BJ (cell line): ENCODE data around the gene C9orf72. TPM values are rescaled to one million over a fixed set of nuclear protein-coding genes. Genes with fewer than 3 reads are reported as not detected.
"Not testable (repeated sequence)": the region's sequence is repeated elsewhere in the genome, so short reads cannot be mapped to it uniquely, and the experiment has no call there.

Source experiments
- CTCF ChIA-PET: fragments of 350-600 bp; formaldehyde crosslinking; extraction: SDS; loops from one replicate; lab custom pipeline; 2021; ENCODE audit warnings: antibody characterized with exemption, inconsistent platforms; lab: Yijun Ruan, JAX
- POLR2A ChIA-PET: fragments of 300-600 bp; sonication (Branson Sonifier 250); formaldehyde crosslinking; extraction: SDS; loops from one replicate; lab custom pipeline; 2021; ENCODE audit warnings: antibody characterized with exemption; lab: Charles Lee
- DNase-seq: peaks from one replicate; pipeline ENCODE4 v3.0.0-alpha.2; 2011; ENCODE audit warnings: low read depth
- H3K27me3 ChIP-seq: 2 replicates; pipeline ENCODE4 v1.6.0; 2011; ENCODE audit warnings: low read length; ENCODE audit not compliant: control insufficient read depth, insufficient read depth
- H3K36me3 ChIP-seq: 2 replicates; pipeline ENCODE4 v1.5.1; 2011; ENCODE audit warnings: low read length; ENCODE audit not compliant: control insufficient read depth, insufficient read depth
- H3K4me3 ChIP-seq: 2 replicates; pipeline ENCODE4 v1.5.1; 2011; ENCODE audit warnings: low read depth, mild to moderate bottlenecking, control low read depth, low read length
- polyA plus RNA-seq: library from polyadenylated mRNA; depleted of rRNA; stranded (reverse); fragments of >200 nt; gene quantifications from 2 replicates; pipeline ENCODE4 v1.2.3, GENCODE V29; 2011; rRNA removed
- TF ChIP-seq, protein P1 (sequence below): IDR thresholded peaks from 2 replicates; pipeline ENCODE4 v1.5.1; 2011; ENCODE audit warnings: low read depth, mild to moderate bottlenecking, control low read depth, inconsistent platforms, low read length, moderate library complexity; ENCODE audit not compliant: insufficient read depth

The C9orf72 gene
- polyA plus RNA-seq, 1 experiment, result 1.3 TPM

DNA sequence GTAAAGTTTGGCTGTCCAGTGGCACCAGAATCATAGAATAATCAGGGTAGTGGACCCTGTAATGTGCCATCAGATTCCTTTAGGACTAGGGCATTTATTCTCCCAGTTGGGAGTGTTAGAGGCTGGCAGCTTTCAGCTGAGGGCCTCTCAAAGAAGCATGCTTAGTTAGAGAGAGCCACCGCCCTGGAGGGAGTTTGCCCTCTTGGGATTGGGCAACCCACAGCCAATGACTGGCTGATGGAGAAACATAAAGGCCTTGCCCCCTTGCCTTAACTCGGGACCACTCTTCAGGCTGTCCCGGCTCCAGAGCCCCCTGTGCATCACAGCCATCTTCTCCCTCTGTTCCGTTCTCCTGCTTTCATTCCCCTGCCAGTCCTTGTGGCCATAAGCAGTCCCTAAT is 69.7 kb downstream of the C9orf72 start:
- Histone ChIP-seq H3K4me3 (no peak overlapping the region), H3K27me3 (no peaks in the 10 kb centered on the region), H3K36me3 (no peaks in the 10 kb centered on the region)
- TF ChIP-seq, protein P1, sequence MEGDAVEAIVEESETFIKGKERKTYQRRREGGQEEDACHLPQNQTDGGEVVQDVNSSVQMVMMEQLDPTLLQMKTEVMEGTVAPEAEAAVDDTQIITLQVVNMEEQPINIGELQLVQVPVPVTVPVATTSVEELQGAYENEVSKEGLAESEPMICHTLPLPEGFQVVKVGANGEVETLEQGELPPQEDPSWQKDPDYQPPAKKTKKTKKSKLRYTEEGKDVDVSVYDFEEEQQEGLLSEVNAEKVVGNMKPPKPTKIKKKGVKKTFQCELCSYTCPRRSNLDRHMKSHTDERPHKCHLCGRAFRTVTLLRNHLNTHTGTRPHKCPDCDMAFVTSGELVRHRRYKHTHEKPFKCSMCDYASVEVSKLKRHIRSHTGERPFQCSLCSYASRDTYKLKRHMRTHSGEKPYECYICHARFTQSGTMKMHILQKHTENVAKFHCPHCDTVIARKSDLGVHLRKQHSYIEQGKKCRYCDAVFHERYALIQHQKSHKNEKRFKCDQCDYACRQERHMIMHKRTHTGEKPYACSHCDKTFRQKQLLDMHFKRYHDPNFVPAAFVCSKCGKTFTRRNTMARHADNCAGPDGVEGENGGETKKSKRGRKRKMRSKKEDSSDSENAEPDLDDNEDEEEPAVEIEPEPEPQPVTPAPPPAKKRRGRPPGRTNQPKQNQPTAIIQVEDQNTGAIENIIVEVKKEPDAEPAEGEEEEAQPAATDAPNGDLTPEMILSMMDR, result no peak
- no peak for DNase-seq
- CTCF ChIA-PET, result no interaction called here
- POLR2A ChIA-PET, result no interaction called here

DNA sequence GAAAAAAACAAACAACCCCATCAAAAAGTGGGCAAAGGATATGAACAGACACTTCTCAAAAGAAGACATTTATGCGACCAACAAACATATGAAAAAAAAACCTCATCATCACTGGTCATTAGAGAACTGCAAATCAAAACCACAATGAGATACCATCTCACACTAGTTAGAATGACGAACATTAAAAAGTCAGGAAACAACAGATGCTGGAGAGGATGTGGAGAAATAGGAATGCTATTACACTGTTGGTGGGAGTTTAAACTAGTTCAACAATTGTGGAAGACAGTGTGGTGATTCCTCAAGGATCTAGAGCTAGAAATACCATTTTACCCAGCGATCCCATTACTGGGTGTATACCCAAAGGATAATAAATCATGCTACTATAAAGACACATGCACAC is 72.4 kb downstream of the C9orf72 start:
- POLR2A ChIA-PET, H3K36me3 ChIP-seq, CTCF ChIA-PET, H3K27me3 ChIP-seq, H3K4me3 ChIP-seq, DNase-seq: not testable (repeated sequence)

DNA sequence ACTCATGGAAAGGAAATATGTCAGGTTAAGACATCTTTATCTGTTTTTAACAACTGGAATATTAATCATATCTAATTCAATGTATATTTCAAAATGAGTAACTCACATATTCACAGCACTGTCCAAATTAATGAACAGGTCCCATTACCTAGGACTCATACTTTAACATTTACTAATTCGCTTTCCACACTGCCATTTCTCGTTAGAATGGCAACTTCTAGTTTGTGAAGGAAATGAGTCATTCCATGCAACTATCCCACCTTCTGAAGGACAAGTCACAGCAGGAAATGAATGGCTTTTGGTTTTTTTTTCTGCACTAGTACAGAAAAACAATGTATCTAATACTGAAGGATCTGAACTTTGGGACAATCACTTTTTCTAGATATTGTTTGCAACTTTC is 73.8 kb downstream of the C9orf72 start:
- POLR2A ChIA-PET, result no interaction called here
- TF ChIP-seq, protein P1, result no peak
- H3K27me3 ChIP-seq, result no peaks in the 10 kb centered on the region
- no peak overlapping the region for H3K4me3 ChIP-seq
- H3K36me3 ChIP-seq, result no peaks in the 10 kb centered on the region
- CTCF ChIA-PET, result no interaction called here
- DNase-seq, result peak; percentile 1

DNA sequence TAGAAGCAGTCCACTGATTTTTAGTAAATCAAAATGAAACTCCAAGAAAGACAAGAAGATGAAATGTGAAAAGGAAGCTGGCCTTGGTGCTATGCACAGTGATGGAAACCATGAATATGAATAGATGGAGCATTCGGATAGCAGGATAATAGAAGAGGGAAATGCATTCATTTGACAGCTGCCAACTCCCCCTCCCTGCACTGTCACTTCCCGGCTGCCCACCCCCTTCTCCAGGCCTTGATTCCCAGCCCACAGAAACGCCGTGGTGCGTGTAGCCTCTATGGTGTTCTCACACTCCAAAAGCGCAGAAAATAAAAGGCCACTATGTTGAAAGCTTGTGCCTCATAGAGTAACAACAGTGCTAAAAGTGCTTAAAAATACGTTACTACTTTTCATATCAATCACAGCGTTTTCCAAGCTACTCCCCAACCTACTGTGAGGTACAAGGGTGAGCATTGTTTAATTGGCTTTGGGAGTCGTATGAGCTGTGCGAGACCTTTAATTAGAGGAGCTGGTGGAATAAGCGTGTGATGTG is 75.3 kb downstream of the C9orf72 start:
- no peak for DNase-seq
- CTCF ChIA-PET, result interaction anchor here (1.9 kb wide), 1 partner anchor 31 kb away, joined by 4 read pairs; the partner anchor contains the start of gene MOB3B
- TF ChIP-seq, protein P1, result no peak
- Histone ChIP-seq H3K27me3 (no peaks in the 10 kb centered on the region), H3K4me3 (no peak overlapping the region), H3K36me3 (no peaks in the 10 kb centered on the region)
- POLR2A ChIA-PET, result no interaction called here

Other genes with a start within 250 kb of the C9orf72 start
- not detected in 2 replicates for gene IFNK, start 49.2 kb downstream of the C9orf72 start, polyA plus RNA-seq
- gene MOB3B, start 43.7 kb downstream of the C9orf72 start, polyA plus RNA-seq, result 0.04 and 0.05 TPM in 2 replicates